HG02973 (cell line): ENCODE measurements around the gene LPAR2.
"Not testable (repeated sequence)": the region's sequence is repeated elsewhere in the genome, so short reads cannot be mapped to it uniquely, and the experiment has no call there.

Experiments
- ATAC-seq: cut with Tn5 transposase; IDR thresholded peaks from one replicate; pipeline ENCODE4 v1.9.1; 2021; ENCODE audit warnings: moderate library complexity; ENCODE audit not compliant: unreplicated experiment

LPAR2 gene

DNA sequence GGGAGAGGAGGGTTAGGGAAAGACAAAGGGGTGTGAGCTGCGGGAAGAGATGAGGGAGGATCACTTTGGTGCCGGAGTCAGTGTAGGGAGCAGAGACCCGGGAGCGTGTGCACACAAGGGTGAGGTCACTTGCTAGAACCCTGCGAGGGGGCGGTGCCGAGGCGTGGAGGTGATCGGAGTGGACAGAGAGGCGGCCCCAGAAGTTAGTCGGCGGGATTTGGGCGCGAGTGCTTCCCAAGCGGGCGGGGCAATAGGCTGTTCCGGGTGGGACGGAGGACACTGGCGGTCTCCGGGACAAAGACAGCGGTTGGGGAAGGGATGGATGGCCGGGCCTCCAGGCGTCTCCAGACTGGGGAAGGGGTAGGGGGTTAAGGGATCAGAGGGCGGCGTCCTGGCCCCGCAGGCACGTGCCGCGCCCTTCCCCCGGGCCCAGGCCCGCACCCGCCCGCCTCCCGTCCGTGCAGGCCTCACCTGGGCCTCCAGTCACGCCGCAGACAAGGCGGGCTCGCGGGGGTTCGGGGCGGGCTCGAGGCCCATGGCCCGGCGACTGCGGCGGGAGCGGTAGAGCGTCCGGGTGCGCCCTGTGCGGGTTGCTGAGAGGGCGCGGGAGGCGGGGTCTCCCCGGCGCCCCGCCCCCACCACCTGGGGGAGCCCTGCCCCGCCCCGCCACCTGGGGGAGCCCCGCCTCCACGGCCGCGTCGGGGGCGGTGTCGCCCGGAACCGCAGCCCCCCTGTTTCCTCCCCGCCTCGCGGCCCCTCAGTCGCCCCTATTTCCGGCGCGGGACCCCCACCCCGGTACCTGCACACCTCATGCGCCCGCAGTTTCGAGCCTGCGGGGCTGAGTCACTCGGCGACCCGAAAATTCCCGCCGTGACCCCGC, at the start of gene LPAR2:
Gene LPAR2, minus strand, starts transcription at position 600 of the 880 bp plus-strand sequence. CDS start 945 bp downstream, outside the sequence.
- ATAC-seq = no peak

GRCh38 chr19:19677579-19677978, 49.6 kb upstream of the LPAR2 start:
- no peak for ATAC-seq

GRCh38 chr19:19674315-19674714, 46.3 kb upstream of the LPAR2 start:
- no peak for ATAC-seq

- ATAC-seq = no peak
Measured at GRCh38 chr19:19672816-19673215, 44.8 kb upstream of the LPAR2 start.

- ATAC-seq = no peak
Measured at GRCh38 chr19:19670070-19670551, 42.1 kb upstream of the LPAR2 start.

- peak; percentile 71 for ATAC-seq
Measured at GRCh38 chr19:19668230-19669012, 40.4 kb upstream of the LPAR2 start, which contains the start of gene ZNF101. ZNF101 (plus strand) TSS chr19:19668839; CDS start chr19:19668964, 125 bp downstream.

DNA sequence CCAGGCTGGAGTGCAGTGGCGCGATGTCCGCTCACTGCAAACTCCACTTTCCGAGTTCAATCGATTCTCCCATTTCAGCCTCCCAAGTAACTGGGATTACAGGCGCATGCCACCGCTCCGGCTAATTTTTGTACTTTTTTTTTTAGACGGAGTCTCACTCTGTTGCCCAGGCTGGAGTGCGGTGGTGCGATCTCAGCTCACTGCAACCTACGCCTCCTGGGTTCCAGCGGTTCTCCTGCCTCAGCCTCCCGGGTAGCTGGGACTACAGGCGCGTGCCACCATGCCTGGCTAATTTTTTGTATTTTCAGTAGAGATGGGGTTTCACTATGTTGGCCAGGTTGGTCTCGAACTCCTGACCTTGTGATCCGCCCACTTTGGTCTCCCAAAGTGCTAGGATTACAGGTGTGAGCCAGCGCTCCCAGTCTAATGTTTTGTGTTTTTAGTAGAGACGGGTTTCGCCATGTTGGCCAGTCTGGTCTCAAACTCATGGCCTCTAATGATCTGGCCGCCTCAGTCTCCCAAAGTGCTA, 37.5 kb upstream of the LPAR2 start:
- not testable (repeated sequence) for ATAC-seq

- ATAC-seq = peak; percentile 59
Measured at GRCh38 chr19:19663256-19664120, 35.5 kb upstream of the LPAR2 start, which contains the start of gene ATP13A1. ATP13A1 (minus strand) TSS chr19:19663676; CDS start chr19:19663666, 10 bp downstream.

DNA sequence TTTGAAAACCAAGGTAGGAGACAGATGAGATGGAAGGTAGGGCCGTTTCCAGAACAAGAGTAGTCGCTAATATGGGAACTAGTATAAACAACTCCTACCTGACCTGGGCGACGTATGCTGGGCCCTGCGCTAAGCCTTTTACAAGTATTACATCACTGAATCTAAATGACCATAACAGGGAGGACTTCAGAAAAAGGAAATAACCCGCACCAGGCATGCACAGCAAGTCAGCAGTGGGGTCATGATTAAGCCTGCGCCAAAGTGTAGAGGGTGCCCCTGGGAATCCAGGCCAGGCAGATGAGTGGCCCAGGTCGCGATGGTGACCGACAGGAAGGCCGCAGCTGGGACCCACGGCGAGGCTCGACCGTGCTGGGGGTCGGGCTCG, 34.8 kb upstream of the LPAR2 start:
- peak; percentile 4 for ATAC-seq

- ATAC-seq = no peak
Measured at GRCh38 chr19:19662344-19662743, 34.3 kb upstream of the LPAR2 start.

- ATAC-seq = peak; percentile 30
Measured at GRCh38 chr19:19661675-19662251, 33.7 kb upstream of the LPAR2 start.

GRCh38 chr19:19661141-19661674, 33.2 kb upstream of the LPAR2 start:
- ATAC-seq = no peak

DNA sequence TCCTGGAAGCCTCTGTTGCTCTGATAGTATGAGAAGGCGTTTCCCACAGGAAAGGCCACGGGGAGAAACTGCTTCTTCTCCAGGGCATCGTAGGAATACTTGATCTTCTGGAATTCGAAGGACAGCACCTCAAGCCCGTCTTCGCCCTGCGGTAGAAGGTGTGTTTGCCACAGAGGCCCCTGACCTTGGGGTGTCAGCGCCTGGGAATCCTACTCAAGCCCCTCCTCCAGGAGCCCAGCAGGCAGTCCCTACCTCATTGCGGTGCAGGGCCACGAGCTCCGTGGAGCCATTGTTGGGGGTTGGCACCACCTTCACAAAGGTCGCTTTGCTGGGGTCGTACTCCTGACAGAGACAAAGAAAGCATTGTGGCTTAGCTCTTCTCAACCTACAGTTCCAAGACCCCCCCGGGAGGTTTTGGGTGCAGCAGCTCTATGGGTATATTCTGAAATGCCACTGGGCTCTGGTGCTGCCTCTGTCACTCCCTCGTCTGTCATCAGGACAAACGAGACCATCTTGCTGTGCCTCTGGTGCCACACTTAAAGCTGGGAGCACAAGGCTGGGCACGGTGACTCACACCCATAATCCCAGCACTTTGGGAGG, 31.7 kb upstream of the LPAR2 start:
- no peak for ATAC-seq

DNA sequence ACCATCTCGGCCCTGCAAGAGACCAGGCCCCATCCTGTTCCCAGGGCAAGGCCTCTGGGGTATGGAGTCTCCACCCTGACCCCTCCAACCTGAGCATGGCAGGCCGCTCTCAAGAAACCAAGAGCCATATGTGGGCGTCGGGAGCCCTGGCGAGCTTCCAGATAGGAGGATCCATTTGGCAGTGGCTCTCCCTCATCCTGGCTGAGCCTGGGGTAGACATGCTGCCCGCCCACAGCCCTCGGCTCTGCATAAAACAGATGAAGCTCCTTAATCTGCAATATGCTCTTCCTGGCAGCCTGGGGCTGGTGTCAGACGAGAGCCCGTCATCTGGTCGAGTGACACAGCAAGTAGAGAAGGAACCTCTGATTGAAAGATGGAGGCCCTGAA, 29.4 kb upstream of the LPAR2 start:
- ATAC-seq = no peak

- no peak for ATAC-seq
Measured at GRCh38 chr19:19656451-19657396, 28.7 kb upstream of the LPAR2 start.

- ATAC-seq = no peak
Measured at GRCh38 chr19:19655641-19656343, 27.8 kb upstream of the LPAR2 start.

GRCh38 chr19:19655051-19655594, 27.1 kb upstream of the LPAR2 start:
- ATAC-seq = no peak
